T1000 (cell line): Measurements from ENCODE around the gene LTV1.

Experiments used
- DNase-seq: peaks from one replicate; lab custom pipeline; 2025; ENCODE audit warnings: mixed read lengths; lab: John Stamatoyannopoulos, UW

Gene LTV1

GRCh38 chr6:143885116-143885515, 42.0 kb downstream of the LTV1 start:
- DNase-seq, result no peak

DNA sequence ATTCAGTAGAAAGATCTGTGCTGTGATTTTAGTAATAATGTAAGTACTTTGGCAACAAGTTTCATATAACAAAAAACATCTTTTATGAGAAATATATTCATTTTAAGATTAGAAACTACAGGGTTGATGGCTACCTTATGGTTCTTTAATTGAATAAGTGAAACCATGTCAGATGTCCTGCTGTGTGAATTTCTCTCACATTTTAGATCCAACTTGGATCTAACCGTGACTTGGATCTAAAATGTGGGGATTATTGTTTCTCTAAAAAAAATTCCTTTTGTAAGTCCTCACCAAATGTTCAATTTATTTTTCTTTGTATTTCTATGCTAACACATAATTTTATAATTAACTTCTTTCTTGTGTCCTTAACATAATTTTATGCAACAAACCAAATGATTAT, 51.5 kb downstream of the LTV1 start:
- DNase-seq, result no peak

- no peak for DNase-seq
Measured at GRCh38 chr6:143896126-143896860, 53.2 kb downstream of the LTV1 start.

DNA sequence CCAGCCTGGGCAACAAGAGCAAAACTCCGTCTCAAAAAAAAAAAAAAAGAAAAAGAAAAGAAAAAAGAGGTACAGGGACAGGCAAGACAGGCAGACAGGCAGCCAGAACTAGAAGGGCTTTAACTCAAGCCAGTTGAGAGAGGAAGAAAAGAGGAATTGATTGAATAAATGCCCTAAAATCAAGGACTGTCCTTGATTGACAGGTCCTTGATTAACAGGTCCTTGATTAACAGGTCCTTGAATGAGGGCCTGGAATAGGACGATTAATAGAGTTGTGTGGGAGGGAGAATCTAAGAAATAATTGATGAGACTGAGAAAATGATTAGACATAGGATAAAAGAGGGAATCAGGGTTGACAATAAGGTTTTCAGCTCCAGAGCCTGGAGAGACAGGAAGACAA, 57.2 kb downstream of the LTV1 start:
- DNase-seq, result no peak

- DNase-seq, result no peak
Measured at GRCh38 chr6:143901885-143902750, 59.0 kb downstream of the LTV1 start.

DNA sequence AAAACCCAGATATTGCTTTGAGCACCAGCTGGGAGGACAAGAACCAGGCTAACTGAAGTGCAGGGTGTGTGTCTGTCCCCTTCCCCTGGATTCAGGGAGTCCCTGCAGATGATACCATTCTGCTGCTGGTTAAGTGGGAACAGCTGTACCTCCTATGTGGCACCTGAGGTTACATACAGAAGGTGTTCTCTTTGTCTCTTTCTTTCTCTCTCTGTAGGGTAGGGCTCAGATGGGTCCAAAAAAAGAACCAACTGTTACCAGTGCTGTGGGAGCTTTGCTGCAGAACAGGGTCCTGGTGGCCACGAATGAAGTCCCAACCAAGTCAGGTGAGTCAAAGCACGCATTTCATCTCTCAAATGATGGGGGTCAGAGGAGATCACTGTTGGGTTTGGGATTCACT, 59.7 kb downstream of the LTV1 start:
- DNase-seq, result no peak

DNA sequence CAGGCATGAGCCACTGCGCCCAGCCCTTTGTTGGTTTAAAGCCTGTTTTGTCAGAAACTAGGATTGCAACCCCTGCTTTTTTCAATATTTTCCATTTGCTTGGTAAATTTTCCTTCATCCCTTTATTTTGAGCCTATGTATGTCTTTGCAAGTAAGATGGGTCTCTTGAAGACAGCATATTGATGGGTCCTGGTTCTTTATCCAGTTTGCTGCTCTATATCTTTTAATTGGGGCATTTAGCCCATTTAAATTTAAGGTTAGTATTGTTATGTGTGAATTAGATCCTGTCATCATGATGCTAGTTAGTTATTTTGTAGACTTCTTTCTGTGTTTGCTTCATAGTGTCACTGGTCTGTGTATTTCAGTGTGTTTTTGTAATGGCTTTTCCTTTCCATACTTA, 67.9 kb downstream of the LTV1 start:
- no peak for DNase-seq

GRCh38 chr6:143912671-143913070, 69.5 kb downstream of the LTV1 start:
- DNase-seq, result no peak
